ENCODE results near the gene GP2. TPM values are rescaled to one million over a fixed set of nuclear protein-coding genes. Genes with fewer than 3 reads are reported as not detected.

GP2 gene
- total RNA-seq, 1 experiment from 2014 or later: not detected

DNA sequence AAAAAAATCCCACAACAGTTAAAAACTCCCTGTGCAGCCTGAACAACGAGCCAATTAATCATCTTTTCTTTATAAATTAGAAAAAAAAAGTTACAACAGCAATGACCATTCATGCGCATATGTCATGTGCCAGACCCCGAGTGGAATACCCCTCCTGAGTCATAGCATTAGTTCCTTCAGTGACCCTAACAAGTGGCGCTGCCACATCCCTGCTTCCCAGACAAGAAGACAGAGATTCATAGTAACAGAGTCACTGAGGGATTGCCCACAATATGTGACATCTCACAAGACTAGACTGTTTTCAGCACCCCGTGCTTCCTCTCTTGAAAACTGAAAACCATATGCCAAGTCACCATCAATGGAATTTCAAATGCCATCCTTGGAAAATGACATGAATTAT is 17.3 kb upstream of the GP2 start:
- H3K27ac Mint-ChIP-seq (ENCODE audit: low read depth, unreplicated experiment): no peak overlapping the region
- no peaks in the 10 kb centered on the region for H3K36me3 Mint-ChIP-seq (ENCODE audit: insufficient read depth, unreplicated experiment)
- no peaks in the 10 kb centered on the region for H3K9me3 Mint-ChIP-seq (ENCODE audit: unreplicated experiment)
- ChIA-PET POLR2A (no interaction called here), CTCF (no interaction called here)
- TF ChIP-seq, protein P1, sequence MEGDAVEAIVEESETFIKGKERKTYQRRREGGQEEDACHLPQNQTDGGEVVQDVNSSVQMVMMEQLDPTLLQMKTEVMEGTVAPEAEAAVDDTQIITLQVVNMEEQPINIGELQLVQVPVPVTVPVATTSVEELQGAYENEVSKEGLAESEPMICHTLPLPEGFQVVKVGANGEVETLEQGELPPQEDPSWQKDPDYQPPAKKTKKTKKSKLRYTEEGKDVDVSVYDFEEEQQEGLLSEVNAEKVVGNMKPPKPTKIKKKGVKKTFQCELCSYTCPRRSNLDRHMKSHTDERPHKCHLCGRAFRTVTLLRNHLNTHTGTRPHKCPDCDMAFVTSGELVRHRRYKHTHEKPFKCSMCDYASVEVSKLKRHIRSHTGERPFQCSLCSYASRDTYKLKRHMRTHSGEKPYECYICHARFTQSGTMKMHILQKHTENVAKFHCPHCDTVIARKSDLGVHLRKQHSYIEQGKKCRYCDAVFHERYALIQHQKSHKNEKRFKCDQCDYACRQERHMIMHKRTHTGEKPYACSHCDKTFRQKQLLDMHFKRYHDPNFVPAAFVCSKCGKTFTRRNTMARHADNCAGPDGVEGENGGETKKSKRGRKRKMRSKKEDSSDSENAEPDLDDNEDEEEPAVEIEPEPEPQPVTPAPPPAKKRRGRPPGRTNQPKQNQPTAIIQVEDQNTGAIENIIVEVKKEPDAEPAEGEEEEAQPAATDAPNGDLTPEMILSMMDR (IDR thresholded peaks at IDR 0.05; ENCODE audit: unreplicated experiment): no peak
- intact Hi-C loops (cut with micrococcal nuclease): no loop called here
- no peak overlapping the region for H3K4me3 Mint-ChIP-seq (ENCODE audit: unreplicated experiment)
- no TSS peak for BruUV-seq (replicated peaks)
- no peak for DNase-seq (ENCODE audit: unreplicated experiment)
- no peaks in the 10 kb centered on the region for H3K4me1 Mint-ChIP-seq (ENCODE audit: insufficient read depth, unreplicated experiment)
- no peaks in the 10 kb centered on the region for H3K27me3 Mint-ChIP-seq (ENCODE audit: insufficient read depth, unreplicated experiment)

DNA sequence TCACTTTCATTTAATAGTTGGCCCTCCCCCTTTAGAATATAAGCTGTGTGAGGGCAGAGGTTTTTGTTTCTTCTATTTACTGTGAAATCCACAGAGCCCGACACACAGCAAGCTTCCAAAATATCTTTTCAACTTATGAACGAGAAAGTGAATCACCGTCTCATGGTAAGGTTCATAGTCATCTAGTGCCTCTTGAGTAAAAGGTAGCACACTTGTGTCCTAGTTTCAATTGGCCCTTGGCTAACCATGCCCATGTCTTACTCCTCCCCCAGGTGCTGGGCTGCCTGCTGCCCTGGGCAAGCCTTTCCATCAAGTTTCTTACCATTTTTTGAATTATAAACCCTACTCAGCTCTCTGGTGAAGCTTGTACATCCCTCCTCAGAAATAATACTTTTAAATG is 12.4 kb upstream of the GP2 start:
- no peaks in the 10 kb centered on the region for H3K36me3 Mint-ChIP-seq (ENCODE audit: insufficient read depth, unreplicated experiment)
- H3K27ac Mint-ChIP-seq (ENCODE audit: low read depth, unreplicated experiment): no peak overlapping the region
- TF ChIP-seq, protein P1 (IDR thresholded peaks at IDR 0.05; ENCODE audit: unreplicated experiment): no peak
- H3K9me3 Mint-ChIP-seq (ENCODE audit: unreplicated experiment): no peaks in the 10 kb centered on the region
- no peak overlapping the region for H3K4me3 Mint-ChIP-seq (ENCODE audit: unreplicated experiment)
- peaks cover 26% of the 10 kb centered on the region for H3K27me3 Mint-ChIP-seq (ENCODE audit: insufficient read depth, unreplicated experiment)
- no TSS peak for BruUV-seq (replicated peaks)
- DNase-seq (ENCODE audit: unreplicated experiment): no peak
- intact Hi-C loops (cut with micrococcal nuclease): no loop called here
- POLR2A ChIA-PET: no interaction called here
- CTCF ChIA-PET: interaction anchor here (0.6 to 1.3 kb wide), 3 partner anchors 39 to 738 kb away, joined by 3 read pairs; no protein-coding TSS in a partner anchor
- no peaks in the 10 kb centered on the region for H3K4me1 Mint-ChIP-seq (ENCODE audit: insufficient read depth, unreplicated experiment)

DNA sequence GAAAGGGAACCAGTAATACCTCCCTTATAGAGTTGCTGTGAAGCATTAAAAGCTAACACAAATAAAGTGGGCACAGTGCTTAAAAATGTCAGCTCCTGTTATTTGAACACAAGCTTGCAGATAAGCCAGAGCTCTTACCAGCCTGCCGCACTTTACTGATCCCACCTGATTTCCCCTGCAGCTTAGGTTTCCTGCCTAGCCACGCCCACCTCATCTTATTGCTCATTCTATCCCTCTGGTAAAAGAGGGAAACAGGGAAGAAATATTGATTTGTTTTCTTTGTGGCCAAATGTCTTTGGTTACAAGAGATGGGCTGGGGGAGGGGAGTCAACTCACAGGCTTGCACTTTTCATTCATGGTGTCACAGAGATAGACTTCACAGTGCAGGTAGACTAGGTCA is 9.6 kb upstream of the GP2 start:
- TF ChIP-seq, protein P1 (IDR thresholded peaks at IDR 0.05; ENCODE audit: unreplicated experiment): no peak
- CTCF ChIA-PET: interaction anchor here (0.6 to 2.7 kb wide), 4 partner anchors 48 to 430 kb away, joined by 3 to 8 read pairs (median 3); no protein-coding TSS in a partner anchor
- DNase-seq (ENCODE audit: unreplicated experiment): no peak
- Mint-ChIP-seq H3K36me3 (ENCODE audit: insufficient read depth, unreplicated experiment) (no peaks in the 10 kb centered on the region), H3K27ac (ENCODE audit: low read depth, unreplicated experiment) (no peak overlapping the region), H3K4me3 (ENCODE audit: unreplicated experiment) (no peak overlapping the region), H3K27me3 (ENCODE audit: insufficient read depth, unreplicated experiment) (peaks cover 26% of the 10 kb centered on the region), H3K4me1 (ENCODE audit: insufficient read depth, unreplicated experiment) (no peaks in the 10 kb centered on the region), H3K9me3 (ENCODE audit: unreplicated experiment) (no peaks in the 10 kb centered on the region)
- POLR2A ChIA-PET: interaction anchor here (0.8 kb wide), 1 partner anchor 404 kb away, joined by 3 read pairs; no protein-coding TSS in a partner anchor
- BruUV-seq (replicated peaks): no TSS peak
- intact Hi-C loops (cut with micrococcal nuclease): no loop called here

DNA sequence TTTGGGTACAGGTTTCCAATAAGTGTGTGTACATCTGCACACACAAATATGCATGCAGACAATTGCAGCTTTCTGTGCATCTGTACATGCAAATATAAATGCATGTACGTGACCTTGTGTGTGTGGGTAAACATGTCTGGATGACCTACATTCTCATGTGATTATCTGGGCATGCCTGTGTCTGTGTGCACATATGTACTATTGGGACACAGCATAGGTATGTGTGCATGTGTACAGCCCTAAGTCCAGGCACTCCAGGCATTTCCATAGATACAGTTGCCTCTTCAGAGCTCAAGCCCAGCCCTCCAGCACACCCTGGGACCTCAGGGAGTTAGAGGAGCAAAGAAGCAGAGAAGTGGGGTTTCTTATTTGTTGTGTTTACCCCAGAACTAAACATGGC is 7.1 kb upstream of the GP2 start:
- CTCF ChIA-PET: interaction anchor here (1.1 kb wide), 1 partner anchor 50 kb away, joined by 3 read pairs; no protein-coding TSS in a partner anchor
- no peaks in the 10 kb centered on the region for H3K36me3 Mint-ChIP-seq (ENCODE audit: insufficient read depth, unreplicated experiment)
- TF ChIP-seq, protein P1 (IDR thresholded peaks at IDR 0.05; ENCODE audit: unreplicated experiment): no peak
- no peak overlapping the region for H3K27ac Mint-ChIP-seq (ENCODE audit: low read depth, unreplicated experiment)
- H3K9me3 Mint-ChIP-seq (ENCODE audit: unreplicated experiment): peaks cover 3% of the 10 kb centered on the region
- intact Hi-C loops (cut with micrococcal nuclease): no loop called here
- no TSS peak for BruUV-seq (replicated peaks)
- no peaks in the 10 kb centered on the region for H3K4me1 Mint-ChIP-seq (ENCODE audit: insufficient read depth, unreplicated experiment)
- DNase-seq (ENCODE audit: unreplicated experiment): no peak
- H3K27me3 Mint-ChIP-seq (ENCODE audit: insufficient read depth, unreplicated experiment): peaks cover 36% of the 10 kb centered on the region
- POLR2A ChIA-PET: no interaction called here
- H3K4me3 Mint-ChIP-seq (ENCODE audit: unreplicated experiment): no peak overlapping the region

Measured in MCF 10A (cell line).